ENCODE results near the gene ARHGAP36.

Gene ARHGAP36

GRCh38 chrX:131066237-131066636, 8.1 kb downstream of the ARHGAP36 start:
- Histone ChIP-seq H3K4me3 (ENCODE audit: low read depth in 1 of 2, low read length in 1 of 2) (no peak overlapping the region), H3K4me1 (ENCODE audit: control insufficient read depth in 1 of 2, insufficient read depth in 1 of 2, low read depth in 1 of 2, low read length in 1 of 2) (no peaks in the 10 kb centered on the region), H3K27me3 (peaks cover 78% of the 10 kb centered on the region), H3K27ac (no peak overlapping the region), H3K36me3 (no peaks in the 10 kb centered on the region), H3K9me3 (no peaks in the 10 kb centered on the region)
- no peak for TF ChIP-seq CTCF (IDR thresholded peaks at IDR 0.05)

GRCh38 chrX:131067216-131067615, 9.1 kb downstream of the ARHGAP36 start:
- TF ChIP-seq CTCF (IDR thresholded peaks at IDR 0.05), result no peak
- Histone ChIP-seq H3K9me3 (no peaks in the 10 kb centered on the region), H3K36me3 (no peaks in the 10 kb centered on the region), H3K27me3 (peaks cover 81% of the 10 kb centered on the region), H3K4me3 (ENCODE audit: low read depth in 1 of 2, low read length in 1 of 2) (no peak overlapping the region), H3K4me1 (ENCODE audit: control insufficient read depth in 1 of 2, insufficient read depth in 1 of 2, low read depth in 1 of 2, low read length in 1 of 2) (no peaks in the 10 kb centered on the region), H3K27ac (no peak overlapping the region)

- H3K4me3 ChIP-seq (ENCODE audit: low read depth in 1 of 2, low read length in 1 of 2), result no peak overlapping the region
Observed at GRCh38 chrX:131067846-131068745, 9.9 kb downstream of the ARHGAP36 start.

GRCh38 chrX:131068945-131069719, 11.0 kb downstream of the ARHGAP36 start:
- Histone ChIP-seq H3K27ac (no peak overlapping the region), H3K27me3 (peaks cover 92% of the 10 kb centered on the region), H3K4me1 (ENCODE audit: control insufficient read depth in 1 of 2, insufficient read depth in 1 of 2, low read depth in 1 of 2, low read length in 1 of 2) (no peaks in the 10 kb centered on the region), H3K36me3 (no peaks in the 10 kb centered on the region), H3K4me3 (ENCODE audit: low read depth in 1 of 2, low read length in 1 of 2) (no peak overlapping the region), H3K9me3 (no peaks in the 10 kb centered on the region)
- no peak for TF ChIP-seq CTCF (IDR thresholded peaks at IDR 0.05)

More at GRCh38 chrX:131067846-131068745, 9.9 kb downstream of the ARHGAP36 start:
- no peaks in the 10 kb centered on the region for H3K4me1 ChIP-seq (ENCODE audit: control insufficient read depth in 1 of 2, insufficient read depth in 1 of 2, low read depth in 1 of 2, low read length in 1 of 2)
- no peaks in the 10 kb centered on the region for H3K9me3 ChIP-seq
- no peak overlapping the region for H3K27ac ChIP-seq
- TF ChIP-seq CTCF (IDR thresholded peaks at IDR 0.05), result no peak
- H3K27me3 ChIP-seq, result peaks cover 87% of the 10 kb centered on the region
- no peaks in the 10 kb centered on the region for H3K36me3 ChIP-seq

- peaks cover 61% of the 10 kb centered on the region for H3K27me3 ChIP-seq
- no peak overlapping the region for H3K4me3 ChIP-seq (ENCODE audit: low read depth in 1 of 2, low read length in 1 of 2)
- H3K27ac ChIP-seq, result no peak overlapping the region
- H3K4me1 ChIP-seq (ENCODE audit: control insufficient read depth in 1 of 2, insufficient read depth in 1 of 2, low read depth in 1 of 2, low read length in 1 of 2), result no peaks in the 10 kb centered on the region
- H3K36me3 ChIP-seq, result no peaks in the 10 kb centered on the region
- no peak for TF ChIP-seq CTCF (IDR thresholded peaks at IDR 0.05)
- no peaks in the 10 kb centered on the region for H3K9me3 ChIP-seq
Observed at GRCh38 chrX:131072871-131073571, 14.9 kb downstream of the ARHGAP36 start.
